GM12872 (cell line): ENCODE results near the gene UNC119.

Source experiments
- CTCF ChIP-seq: IDR thresholded peaks from 3 replicates; pipeline ENCODE4 v1.5.1; 2011; ENCODE audit warnings: low read depth, mild to moderate bottlenecking, low read length, moderate library complexity; ENCODE audit not compliant: insufficient read depth

Gene UNC119

GRCh38 chr17:28552176-28552999 is at the start of gene UNC119:
UNC119 (minus strand) TSS chr17:28552624; CDS start chr17:28552557, 67 bp downstream.
- TF ChIP-seq CTCF = no peak

GRCh38 chr17:28599311-28600184 is 47.1 kb upstream of the UNC119 start:
- no peak for TF ChIP-seq CTCF

GRCh38 chr17:28598799-28599310 is 46.4 kb upstream of the UNC119 start, which contains the start of gene SPAG5:
SPAG5 (minus strand) TSS chr17:28599025; CDS start chr17:28598946, 79 bp downstream.
- no peak for TF ChIP-seq CTCF

- TF ChIP-seq CTCF = no peak
Observed at GRCh38 chr17:28598389-28598788, 46.0 kb upstream of the UNC119 start.

- TF ChIP-seq CTCF = no peak
Observed at GRCh38 chr17:28597606-28598383, 45.4 kb upstream of the UNC119 start.

GRCh38 chr17:28592260-28592659 is 39.8 kb upstream of the UNC119 start:
- TF ChIP-seq CTCF = no peak

GRCh38 chr17:28585851-28586250 is 33.4 kb upstream of the UNC119 start:
- TF ChIP-seq CTCF = no peak
